ENCODE data around the gene WBP2NL.

DNA sequence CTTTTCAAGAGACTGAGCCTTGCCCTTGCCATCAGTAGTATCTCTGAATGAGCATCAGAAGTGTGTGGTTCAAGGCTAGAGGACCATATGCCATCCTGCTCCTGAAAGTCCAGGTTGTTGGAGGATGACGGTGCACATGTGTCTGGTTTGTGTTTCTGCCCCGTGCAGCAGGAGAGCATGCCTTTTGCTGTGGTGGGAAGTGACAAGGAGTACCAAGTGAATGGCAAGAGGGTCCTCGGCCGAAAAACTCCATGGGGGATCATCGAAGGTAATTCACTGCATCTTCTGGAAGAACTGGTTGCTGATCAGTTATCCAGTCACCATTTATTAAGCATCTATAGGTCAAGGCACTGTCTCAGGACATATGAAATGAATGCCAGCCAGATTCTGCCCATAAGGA is 6.1 kb upstream of the WBP2NL start:
- TF ChIP-seq, protein P1, sequence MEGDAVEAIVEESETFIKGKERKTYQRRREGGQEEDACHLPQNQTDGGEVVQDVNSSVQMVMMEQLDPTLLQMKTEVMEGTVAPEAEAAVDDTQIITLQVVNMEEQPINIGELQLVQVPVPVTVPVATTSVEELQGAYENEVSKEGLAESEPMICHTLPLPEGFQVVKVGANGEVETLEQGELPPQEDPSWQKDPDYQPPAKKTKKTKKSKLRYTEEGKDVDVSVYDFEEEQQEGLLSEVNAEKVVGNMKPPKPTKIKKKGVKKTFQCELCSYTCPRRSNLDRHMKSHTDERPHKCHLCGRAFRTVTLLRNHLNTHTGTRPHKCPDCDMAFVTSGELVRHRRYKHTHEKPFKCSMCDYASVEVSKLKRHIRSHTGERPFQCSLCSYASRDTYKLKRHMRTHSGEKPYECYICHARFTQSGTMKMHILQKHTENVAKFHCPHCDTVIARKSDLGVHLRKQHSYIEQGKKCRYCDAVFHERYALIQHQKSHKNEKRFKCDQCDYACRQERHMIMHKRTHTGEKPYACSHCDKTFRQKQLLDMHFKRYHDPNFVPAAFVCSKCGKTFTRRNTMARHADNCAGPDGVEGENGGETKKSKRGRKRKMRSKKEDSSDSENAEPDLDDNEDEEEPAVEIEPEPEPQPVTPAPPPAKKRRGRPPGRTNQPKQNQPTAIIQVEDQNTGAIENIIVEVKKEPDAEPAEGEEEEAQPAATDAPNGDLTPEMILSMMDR (IDR thresholded peaks at IDR 0.05; ENCODE audit: low read depth, low read length, missing input control), result no peak
- TF ChIP-seq RAD21 (IDR thresholded peaks at IDR 0.05) (no peak), GABPA (IDR thresholded peaks at IDR 0.05 in 1 of 2, conservative IDR thresholded peaks at IDR 0.05 in 1 of 2) (no peak), JUND (IDR thresholded peaks at IDR 0.05) (no peak), HNF4G (IDR thresholded peaks at IDR 0.05) (no peak), SP1 (IDR thresholded peaks at IDR 0.05) (no peak), TAF1 (conservative IDR thresholded peaks at IDR 0.05) (no peak), YY1 (IDR thresholded peaks at IDR 0.05) (no peak), FOXA1 (IDR thresholded peaks at IDR 0.05) (no peak), HNF4A (conservative IDR thresholded peaks at IDR 0.05) (no peak)
- TF ChIP-seq, protein P2, sequence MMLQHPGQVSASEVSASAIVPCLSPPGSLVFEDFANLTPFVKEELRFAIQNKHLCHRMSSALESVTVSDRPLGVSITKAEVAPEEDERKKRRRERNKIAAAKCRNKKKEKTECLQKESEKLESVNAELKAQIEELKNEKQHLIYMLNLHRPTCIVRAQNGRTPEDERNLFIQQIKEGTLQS (IDR thresholded peaks at IDR 0.05), result no peak
- TF ChIP-seq, protein P3, sequence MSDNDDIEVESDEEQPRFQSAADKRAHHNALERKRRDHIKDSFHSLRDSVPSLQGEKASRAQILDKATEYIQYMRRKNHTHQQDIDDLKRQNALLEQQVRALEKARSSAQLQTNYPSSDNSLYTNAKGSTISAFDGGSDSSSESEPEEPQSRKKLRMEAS (IDR thresholded peaks at IDR 0.05), result no peak

Data from liver (tissue), 3 donors.